HS-27A (cell line): Measurements from ENCODE around the gene CMTM8.

Source experiments
- DNase-seq: peaks from one replicate; pipeline ENCODE4 v3.0.0-alpha.2; 2012; ENCODE audit warnings: low read depth, missing footprints

The CMTM8 gene

GRCh38 chr3:32280262-32280910, 41.9 kb downstream of the CMTM8 start:
- DNase-seq = no peak

DNA sequence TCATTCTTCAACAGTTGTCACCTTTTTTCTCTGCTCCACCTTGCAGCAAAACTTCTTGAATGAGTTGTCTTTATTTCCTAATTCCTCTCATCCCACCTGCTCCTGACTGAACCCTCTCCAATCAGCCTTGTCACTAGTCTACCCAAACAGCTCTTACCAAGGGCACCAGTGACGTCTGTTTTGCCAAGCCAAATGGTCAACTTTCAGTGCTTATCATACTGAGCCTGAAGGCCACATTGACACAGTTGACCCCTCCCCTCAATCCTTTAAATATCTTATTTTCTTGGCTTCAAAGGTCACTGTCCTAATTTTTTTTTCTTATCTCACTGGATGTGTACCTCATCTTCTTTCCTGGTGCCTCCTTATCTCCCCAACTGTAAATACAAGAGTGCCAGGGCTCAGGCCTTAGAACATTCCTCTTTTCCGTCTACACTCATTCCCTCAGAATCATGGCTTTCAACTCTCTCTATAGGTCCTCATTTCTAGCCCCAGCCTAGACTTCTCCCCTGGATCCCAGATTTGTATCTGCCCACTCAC, 43.2 kb downstream of the CMTM8 start:
- no peak for DNase-seq

DNA sequence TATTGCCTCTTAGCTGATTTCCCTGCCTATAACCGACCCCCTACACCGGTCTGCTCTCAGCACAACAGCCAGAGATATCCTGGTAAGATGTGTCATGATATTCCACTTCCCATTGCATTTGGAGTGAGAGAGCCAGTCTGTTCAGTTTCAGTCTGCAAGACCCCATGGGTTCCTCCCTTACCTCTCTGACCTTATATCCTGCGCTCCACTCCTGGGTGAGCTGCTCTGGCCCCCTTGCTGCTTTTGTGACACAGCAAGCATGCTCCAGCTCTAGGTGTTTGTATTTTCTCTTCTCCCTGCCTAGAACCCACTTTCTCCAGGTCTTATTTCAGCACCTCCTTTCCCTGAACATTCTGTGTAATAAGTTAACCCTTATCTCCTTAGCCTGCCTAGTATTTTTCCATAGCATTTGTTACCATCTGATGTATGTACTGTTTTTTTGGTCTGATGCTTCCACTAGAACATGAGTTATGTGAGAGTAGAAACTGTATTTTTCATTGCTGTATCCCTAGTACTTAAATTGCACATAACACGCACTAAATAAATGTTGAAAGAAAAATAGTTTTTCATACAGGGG, 44.2 kb downstream of the CMTM8 start:
- DNase-seq = no peak

- no peak for DNase-seq
Observed at GRCh38 chr3:32283304-32283703, 44.8 kb downstream of the CMTM8 start.

- DNase-seq = no peak
Observed at GRCh38 chr3:32284443-32285212, 46.1 kb downstream of the CMTM8 start.

DNA sequence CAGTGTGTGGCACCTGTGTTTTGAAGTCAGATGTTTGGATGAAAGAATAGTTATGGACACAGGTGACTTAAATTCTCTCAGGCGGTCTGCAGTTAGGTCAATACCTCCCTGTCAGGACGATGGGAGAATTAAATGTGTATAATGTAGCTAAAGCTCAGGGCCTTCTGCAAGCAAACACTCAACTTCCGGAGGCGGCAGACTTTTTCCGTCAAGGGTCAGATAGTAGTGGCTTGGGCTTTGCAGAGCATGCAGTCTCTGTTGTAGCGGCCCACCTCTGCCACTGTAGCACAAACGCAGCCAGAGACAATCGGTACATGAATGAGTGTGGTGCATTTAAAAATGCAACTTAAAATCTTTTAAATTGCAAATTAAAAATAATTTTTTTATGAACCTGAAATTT, 47.4 kb downstream of the CMTM8 start:
- no peak for DNase-seq

DNA sequence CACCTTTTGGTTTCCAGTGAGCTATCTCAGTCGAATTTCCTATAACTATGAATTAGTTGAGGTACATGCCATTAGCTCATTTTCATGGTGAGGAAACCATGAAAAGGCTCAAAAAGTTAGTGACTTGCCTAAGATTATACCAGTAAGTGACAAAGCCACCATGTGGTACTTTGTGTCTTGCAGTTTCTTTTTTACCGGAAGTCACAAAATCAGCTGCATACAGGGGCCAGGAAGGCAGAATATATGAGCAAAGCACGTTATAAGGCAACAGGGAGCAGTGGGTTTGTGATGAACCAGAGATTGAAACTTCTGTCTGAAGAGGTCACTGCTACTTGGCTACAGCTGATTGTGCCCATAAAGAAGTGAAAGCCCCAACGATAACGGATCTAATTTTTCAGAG, 50.3 kb downstream of the CMTM8 start:
- DNase-seq = no peak

DNA sequence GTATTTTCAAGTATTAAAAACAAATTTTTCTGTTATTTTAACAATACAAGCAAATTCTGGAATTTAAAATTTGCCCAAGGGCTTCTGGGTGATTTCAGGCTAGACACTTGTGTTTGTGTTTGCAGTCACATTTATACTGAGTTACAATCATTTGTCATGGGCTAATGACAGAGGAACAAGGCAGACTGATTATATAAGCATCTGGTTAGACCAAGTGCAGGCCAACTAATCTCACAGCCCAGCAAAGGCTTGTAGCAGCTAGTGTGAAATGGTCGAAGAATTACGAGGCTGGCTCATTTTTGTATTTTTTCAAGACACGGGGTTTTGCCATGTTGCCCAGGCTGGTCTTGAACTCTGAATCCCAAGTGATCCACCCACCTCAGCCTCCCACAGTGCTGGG, 52.1 kb downstream of the CMTM8 start:
- no peak for DNase-seq

DNA sequence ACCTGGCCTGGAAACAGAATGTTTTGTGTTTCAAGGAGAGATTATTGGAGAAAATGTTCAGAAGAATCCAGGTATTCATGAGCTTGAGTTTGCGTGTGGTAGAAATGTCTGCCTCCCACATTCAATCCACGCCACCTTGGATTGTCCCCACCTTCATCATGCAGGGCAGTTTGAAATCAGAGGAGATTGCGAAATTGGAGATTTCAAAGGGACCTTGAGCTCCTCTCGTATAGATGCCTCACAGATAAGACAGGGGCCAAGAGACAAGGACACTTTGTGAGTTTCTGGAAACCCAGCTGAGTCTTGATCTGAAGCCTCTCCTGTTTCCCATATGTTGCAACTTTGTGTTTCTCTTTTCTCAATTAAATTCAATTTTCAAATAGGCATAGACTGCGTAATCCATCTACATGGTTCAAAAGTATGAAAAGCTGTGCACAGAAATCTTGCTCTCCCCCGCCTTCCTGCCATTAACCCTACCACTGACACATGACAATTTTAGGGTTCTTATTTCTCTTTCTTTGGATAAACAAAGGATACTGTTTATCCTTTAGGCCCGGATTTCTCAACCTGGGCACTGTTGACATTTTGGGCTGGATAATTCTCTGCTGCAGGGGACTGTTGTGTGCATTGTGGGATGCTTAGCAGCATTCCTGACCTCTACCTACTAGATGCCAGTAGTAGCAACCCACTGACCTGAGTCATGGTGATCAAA, 53.8 kb downstream of the CMTM8 start:
- DNase-seq = no peak

- no peak for DNase-seq
Observed at GRCh38 chr3:32293903-32294302, 55.4 kb downstream of the CMTM8 start.

DNA sequence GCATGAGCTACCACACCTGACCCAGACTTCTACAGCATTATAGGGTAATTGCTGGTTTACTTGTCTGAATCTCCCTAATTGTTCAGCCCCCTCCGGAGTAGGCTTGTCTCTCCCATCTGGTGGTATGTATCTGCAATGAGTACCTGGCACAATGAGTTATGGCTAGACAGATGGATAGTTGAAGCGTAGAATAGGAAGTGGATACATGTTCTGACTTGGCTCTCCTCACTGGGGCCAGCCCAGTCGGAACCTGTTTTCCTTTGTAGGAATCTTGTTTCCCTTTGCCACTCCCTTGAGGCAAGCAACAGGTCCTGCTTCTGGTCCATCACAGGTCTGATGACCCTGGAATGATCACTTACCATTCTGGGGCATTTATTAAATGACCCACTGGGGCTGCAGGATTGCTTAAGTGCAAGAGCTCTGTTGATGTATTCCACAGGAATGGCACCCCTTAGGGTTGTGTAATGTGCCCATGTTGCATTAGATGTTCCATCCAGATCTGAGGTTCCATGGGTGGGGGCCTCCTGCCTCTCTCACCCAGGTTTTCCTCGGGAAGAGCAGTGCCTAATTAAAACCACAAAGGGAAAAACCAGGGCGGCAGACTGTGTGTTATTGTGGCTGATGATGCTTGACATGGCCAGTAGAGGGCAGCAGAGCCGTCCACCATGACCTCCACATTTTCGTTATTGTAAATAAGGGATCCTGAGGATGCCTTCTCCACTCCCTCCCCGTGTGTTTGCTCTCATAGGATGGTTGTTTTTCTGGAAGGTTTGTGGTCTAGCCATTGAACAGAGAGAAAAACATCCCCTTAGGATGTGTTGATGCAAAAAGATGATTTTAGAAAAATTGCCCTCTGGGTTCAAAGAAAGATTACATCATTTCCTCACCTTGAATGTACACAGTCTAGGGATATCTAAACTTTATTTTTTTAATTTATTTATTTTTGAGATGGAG, 58.0 kb downstream of the CMTM8 start:
- DNase-seq = peak; percentile 20

DNA sequence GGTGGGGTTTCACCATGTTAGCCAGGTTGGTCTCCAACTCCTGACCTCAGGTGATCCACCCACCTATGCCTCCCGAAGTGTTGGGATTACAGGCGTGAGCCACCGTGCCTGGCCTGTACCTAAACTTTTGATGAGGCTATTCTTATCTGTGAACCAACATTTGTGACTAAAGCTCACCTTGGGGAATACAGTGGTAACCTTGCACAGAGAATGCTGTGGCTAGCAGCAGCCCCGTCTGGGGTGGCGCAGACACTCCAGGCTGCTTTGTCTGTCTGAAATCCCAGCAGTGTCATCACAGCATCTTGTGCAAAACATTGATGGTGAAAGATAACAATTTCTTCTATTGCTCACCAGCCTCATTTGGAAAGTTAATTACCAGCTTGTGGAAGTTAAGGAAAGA, 58.9 kb downstream of the CMTM8 start:
- no peak for DNase-seq

GRCh38 chr3:32301426-32301825, 62.9 kb downstream of the CMTM8 start:
- no peak for DNase-seq

DNA sequence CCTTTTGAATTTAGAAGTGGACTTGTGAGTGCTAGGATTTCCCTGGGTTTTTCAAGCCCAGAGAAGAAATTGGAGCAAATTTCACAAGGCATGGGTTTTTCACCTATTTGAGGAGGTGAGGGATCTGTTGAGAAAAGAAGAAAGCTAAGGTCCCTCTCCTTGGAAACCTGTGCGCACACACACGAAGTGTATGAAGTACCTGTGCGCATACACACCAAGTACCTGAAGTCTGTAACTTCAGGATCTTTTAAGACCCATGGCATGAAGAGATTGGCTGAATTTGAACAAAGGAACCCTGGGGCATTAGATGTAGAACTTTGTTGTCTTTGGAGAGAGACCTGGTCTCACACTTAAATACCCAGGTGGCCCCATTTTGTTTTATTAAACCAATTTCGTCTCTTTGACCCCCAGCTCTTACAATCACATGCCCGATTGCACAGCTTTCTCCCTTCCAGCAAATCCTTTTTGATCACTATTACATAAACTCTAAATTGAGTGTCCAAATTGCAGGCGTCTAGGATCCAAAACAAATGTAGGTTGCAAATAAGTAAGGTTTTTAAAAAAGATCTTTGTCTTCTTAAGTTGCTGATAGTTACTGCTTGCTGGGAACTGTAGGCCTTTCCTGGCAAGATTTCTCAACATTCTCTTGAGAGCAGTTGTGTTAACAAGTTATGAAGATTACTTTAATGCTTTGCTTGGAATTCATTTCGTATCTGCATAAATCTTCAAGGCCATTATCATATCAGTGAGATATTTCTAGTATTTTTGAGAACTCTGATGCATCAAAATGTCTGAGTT, 64.3 kb downstream of the CMTM8 start:
- DNase-seq = no peak

- DNase-seq = no peak
Observed at GRCh38 chr3:32303399-32303747, 64.9 kb downstream of the CMTM8 start.

DNA sequence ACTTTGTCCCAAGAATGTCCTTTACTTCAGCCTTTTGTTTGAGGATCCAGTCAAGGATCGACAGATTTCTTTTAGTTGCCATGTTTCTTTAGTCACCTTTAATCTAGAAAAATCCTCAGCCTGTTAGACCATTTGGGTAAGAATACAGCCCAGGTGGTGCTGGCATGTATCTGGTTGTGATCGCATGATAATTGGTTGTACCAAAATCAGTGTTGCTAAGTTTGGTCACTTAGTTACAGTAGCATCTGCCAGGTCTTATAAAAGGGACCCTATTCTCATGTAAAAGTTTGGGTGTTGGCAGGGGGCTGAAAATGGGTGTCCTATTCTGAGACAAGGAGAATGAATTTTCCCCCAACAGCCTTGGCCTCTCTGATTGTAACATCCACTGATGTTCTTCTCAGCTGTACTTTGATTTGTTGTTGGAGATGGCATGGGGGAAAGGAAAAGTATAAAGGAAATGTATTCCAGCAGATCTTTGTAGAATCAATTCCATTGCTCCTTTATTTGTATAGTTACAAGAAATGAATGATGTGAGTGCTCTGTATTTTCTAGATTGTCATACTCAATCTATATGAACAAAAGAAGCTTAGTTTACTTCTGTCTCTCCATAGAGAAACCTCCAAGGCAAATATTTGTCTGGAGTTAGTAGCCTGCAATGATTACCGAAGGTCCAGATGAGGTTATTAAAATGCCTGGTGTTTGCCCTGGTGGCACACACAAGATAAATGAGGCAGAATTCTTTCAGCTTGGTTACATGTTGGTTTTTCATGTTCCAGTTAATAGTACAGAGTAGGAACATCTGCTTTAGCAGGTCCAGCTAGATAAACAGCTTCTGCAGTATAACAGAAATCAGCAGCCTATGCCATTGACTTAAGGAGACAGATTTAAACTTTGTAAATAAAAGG, 65.7 kb downstream of the CMTM8 start:
- no peak for DNase-seq

DNA sequence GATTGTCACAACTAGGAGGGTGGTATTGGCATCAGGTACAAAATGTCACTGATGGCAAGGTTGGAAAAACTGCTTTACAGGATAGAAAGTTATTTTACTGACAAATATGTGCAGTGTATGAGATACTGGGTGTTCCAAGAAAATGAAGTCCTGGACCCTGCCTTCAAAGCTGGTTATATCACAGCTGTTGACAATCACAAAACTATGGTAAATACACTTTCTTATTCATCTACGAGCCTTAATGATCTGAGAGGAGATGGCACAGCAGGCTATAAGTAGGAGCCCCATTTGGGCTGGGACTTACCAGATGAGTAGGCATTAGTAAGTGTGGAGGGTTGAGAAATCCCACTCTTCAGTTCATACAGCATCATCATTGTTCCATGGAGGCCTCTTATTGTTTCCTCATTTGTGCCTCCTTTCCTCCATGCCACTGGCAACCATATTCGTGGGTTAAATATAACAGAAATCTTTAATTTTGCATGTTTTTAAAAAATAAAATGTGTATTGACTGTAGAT, 66.9 kb downstream of the CMTM8 start:
- DNase-seq = no peak

DNA sequence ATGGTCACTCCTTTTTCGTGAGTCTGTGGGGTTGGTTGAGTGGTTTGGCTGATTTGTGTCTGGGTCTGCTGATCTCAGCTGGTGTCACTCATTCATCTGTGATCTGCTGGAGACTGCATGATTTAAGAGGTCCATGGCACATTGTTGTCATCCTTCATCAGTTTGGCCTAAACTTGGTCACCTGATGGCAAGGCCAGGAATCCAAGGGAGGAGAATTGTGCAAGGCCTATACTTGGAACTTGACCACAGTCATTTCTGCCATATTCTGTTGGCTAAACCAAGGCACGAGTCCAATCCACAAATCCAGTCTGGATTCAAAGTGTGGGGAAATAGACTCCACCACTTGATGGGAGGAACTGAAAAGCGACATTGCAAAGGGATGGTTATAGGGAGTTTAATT, 67.6 kb downstream of the CMTM8 start:
- DNase-seq = no peak

GRCh38 chr3:32307591-32307990, 69.1 kb downstream of the CMTM8 start:
- DNase-seq = no peak
